SK-N-SH treated with all-trans-retinoic acid at 6 μM for 48 hours (cell line): ENCODE measurements around the gene STIM2.

ENCODE experiments used
- TCF4 ChIP-seq: fragments of 250-450 bp; sonication (Bioruptor Pico); IDR thresholded peaks from 2 replicates; pipeline ENCODE4 v1.8.0; 2021; ENCODE audit warnings: mild to moderate bottlenecking, moderate library complexity, borderline replicate concordance
- ZNF8 ChIP-seq: fragments of 450-650 bp; formaldehyde crosslinking; IDR thresholded peaks from 2 replicates; pipeline ENCODE4 v1.5.0; 2020; ENCODE audit warnings: mild to moderate bottlenecking, moderate library complexity

DNA sequence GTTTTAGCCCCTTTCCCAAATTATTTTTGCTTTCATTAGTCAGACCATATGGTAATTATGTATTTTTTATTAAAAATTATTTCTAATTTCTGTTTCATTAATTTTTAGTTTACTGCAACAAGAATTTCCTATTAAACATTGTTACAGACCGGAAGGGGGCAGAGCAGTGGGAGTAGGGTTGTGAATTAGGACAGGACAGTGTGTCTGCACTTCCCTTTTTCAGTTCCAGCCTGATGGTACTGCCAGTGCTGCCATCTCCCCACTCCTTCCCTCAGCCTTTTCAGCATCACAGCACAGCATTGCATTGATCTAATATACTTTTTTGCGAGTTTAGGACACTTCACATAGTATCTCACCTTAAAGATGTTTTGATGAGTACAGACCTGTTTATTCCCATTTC lies 76.5 kb downstream of the STIM2 start:
- TF ChIP-seq ZNF8 = no peak
- no peak for TF ChIP-seq TCF4
